Measurements from ENCODE around the gene THAP4.
A peak's percentile ranks its signal among the peaks of the same experiment; 100 is the strongest.

THAP4 gene

GRCh38 chr2:241660593-241661213 is 23.7 kb upstream of the THAP4 start:
- no peak for DNase-seq (ENCODE audit: low read depth)
- H3K4me3 ChIP-seq (replicated peaks; ENCODE audit: low read depth, low read length): no peak overlapping the region
- TF ChIP-seq, protein P1, sequence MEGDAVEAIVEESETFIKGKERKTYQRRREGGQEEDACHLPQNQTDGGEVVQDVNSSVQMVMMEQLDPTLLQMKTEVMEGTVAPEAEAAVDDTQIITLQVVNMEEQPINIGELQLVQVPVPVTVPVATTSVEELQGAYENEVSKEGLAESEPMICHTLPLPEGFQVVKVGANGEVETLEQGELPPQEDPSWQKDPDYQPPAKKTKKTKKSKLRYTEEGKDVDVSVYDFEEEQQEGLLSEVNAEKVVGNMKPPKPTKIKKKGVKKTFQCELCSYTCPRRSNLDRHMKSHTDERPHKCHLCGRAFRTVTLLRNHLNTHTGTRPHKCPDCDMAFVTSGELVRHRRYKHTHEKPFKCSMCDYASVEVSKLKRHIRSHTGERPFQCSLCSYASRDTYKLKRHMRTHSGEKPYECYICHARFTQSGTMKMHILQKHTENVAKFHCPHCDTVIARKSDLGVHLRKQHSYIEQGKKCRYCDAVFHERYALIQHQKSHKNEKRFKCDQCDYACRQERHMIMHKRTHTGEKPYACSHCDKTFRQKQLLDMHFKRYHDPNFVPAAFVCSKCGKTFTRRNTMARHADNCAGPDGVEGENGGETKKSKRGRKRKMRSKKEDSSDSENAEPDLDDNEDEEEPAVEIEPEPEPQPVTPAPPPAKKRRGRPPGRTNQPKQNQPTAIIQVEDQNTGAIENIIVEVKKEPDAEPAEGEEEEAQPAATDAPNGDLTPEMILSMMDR (IDR thresholded peaks at IDR 0.05; ENCODE audit: low read length, missing control alignments): no peak

DNA sequence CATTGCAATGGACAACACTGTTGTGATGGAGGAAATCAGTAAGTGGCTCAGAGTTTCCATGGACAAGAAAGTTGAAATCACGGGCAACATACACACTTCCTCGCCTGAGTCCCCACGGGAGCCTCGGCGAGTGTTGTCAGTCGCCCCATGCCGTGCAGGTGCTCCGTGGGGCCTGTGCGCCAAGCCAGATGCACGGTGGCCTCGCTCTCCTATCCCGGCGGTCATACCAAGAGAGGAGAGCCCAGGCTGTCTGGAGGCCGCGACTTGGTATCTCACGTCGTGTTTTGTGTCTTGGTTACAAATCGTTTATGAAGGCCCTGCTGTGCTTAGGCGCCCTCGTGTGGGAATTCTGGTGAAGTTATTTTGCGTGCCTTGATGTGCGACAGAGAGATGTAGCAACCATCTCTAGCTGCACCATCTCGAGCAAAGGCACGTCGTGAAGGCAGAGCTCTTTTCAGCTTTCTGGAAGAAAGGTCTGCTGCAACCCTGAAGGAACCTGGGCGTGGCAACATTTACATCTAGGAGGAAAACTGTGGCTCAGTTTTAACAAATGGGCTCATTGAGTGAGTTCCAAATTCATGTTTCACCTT is 22.3 kb upstream of the THAP4 start:
- no peak overlapping the region for H3K4me3 ChIP-seq (replicated peaks; ENCODE audit: low read depth, low read length)
- peak; percentile 87 for DNase-seq (ENCODE audit: low read depth)
- TF ChIP-seq, protein P1 (IDR thresholded peaks at IDR 0.05; ENCODE audit: low read length, missing control alignments): peak; percentile 82

DNA sequence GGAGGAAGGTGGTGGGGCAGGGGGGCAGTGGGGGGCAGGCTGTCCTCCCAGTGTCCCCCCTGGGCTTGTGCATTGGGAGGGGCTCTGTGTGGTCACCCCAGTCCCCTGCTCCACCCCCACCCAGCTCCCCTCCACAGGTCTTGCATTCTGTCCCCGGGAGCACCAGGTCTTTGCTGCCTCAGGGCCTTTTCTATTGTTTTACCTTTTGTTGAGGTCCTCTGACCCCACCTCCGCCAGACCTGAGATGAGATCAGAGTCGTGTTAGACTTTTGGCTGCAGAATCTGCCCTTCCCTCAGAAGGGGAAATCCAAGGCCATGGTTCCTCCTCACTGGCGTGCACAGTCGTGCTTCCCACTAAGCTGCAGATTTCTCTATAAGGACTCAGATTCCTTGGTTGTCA is 21.3 kb upstream of the THAP4 start:
- H3K4me3 ChIP-seq (replicated peaks; ENCODE audit: low read depth, low read length): no peak overlapping the region
- no peak for DNase-seq (ENCODE audit: low read depth)
- TF ChIP-seq, protein P1 (IDR thresholded peaks at IDR 0.05; ENCODE audit: low read length, missing control alignments): no peak

DNA sequence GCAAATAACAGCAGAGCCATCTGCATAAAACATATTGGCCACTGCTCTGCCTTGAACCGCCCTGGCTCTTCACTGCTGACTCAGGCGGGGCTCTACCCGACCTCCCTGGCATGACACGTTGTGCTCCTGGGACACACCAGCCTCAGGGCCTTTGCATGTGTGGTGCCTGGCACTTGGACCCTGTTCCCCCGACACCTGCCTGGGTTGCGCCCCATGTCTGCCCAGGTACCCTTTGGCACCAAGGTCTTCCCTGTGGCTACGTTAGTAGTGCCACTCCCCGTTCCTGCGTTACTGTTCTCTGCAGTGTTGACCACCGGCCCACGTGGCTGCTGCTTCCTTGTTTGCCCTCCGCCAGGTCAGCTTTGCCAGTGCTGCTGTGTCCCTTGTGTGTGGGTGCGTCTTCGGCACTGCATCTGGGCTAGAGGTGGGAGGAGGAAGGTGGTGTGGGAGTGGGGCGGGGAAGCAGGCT is 20.9 kb upstream of the THAP4 start:
- TF ChIP-seq, protein P1 (IDR thresholded peaks at IDR 0.05; ENCODE audit: low read length, missing control alignments): no peak
- DNase-seq (ENCODE audit: low read depth): no peak
- H3K4me3 ChIP-seq (replicated peaks; ENCODE audit: low read depth, low read length): no peak overlapping the region

GRCh38 chr2:241656190-241656741 is 19.3 kb upstream of the THAP4 start:
- no peak for DNase-seq (ENCODE audit: low read depth)
- no peak overlapping the region for H3K4me3 ChIP-seq (replicated peaks; ENCODE audit: low read depth, low read length)
- TF ChIP-seq, protein P1 (IDR thresholded peaks at IDR 0.05; ENCODE audit: low read length, missing control alignments): no peak

GRCh38 chr2:241655516-241656189 is 18.7 kb upstream of the THAP4 start:
- TF ChIP-seq, protein P1 (IDR thresholded peaks at IDR 0.05; ENCODE audit: low read length, missing control alignments): no peak
- DNase-seq (ENCODE audit: low read depth): no peak
- H3K4me3 ChIP-seq (replicated peaks; ENCODE audit: low read depth, low read length): no peak overlapping the region

All from fibroblast of pulmonary artery (primary cell).